ENCODE measurements around the gene STXBP1. TPM values are rescaled to one million over a fixed set of nuclear protein-coding genes. Genes with fewer than 3 reads are reported as not detected.

The STXBP1 gene
- polyA plus RNA-seq, 2 of the 4 experiments (the other 2 are of a cell fraction) = 13.3 to 22.6 TPM

DNA sequence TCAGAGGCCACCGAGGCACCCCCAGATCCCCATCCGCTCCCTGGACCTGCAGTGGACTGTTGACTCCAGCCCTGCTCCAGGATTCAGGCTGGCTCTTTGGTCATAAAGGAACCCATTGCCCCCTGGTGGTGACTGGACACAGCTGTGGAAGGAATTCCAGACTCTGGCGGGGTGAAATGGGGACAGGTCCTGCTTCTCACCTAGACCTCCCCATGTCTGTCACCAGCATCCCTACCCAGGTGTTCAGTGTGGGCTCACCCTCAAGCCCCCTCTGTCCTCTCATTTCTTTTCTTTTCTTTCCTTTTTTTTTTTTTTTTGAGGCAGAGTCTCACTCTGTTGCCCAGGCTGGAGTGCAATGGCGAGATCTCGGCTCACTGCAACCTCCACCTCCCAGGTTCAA, 25.5 kb upstream of the STXBP1 start:
- FAIRE-seq (no peak), ATAC-seq (peak; percentile 93 to 94), DNase-seq (ENCODE audit: low read depth in 1 of 2, low spot score in 1 of 2) (peak; percentile 81 to 82)
- H3K4me3 ChIP-seq = no peak overlapping the region
- H3K4me1 ChIP-seq = peaks cover 38% of the 10 kb centered on the region; the same call in 2 of the 3 replicates
- ChIA-PET POLR2A (interaction anchor here (1.1 to 2.2 kb wide), 2 partner anchors 18 to 83 kb away, joined by 3 to 5 read pairs; a partner anchor contains a TSS), CTCF (interaction anchor here (0.6 to 32.4 kb wide), 27 partner anchors 9 to 768 kb away, joined by 3 to 821 read pairs (median 6); partner anchors contain the start of gene TOR2A)
- H3K27ac ChIP-seq = peak overlapping the region; percentile 46 to 73; a peak in 4 of 6 replicates
- 53% methylated on average over 5 of the region's 5 CpGs for WGBS (ENCODE audit: missing lambda C conversion rate)
- no peak overlapping the region for H3K4me2 ChIP-seq
- TF ChIP-seq KDM5A (IDR thresholded peaks at IDR 0.05) (no peak), SMC3 (IDR thresholded peaks at IDR 0.05) (peak; percentile 96), RARB (CRISPR knock-in tag; IDR thresholded peaks at IDR 0.05) (no peak), ZSCAN20 (CRISPR knock-in tag; IDR thresholded peaks at IDR 0.05) (no peak), ZC3H11A (IDR thresholded peaks at IDR 0.05) (no peak), CHD4 (IDR thresholded peaks at IDR 0.05; ENCODE audit: borderline replicate concordance) (no peak), JUN (IDR thresholded peaks at IDR 0.05) (no peak), EHMT2 (IDR thresholded peaks at IDR 0.05; ENCODE audit: low read depth) (no peak), TP53 (CRISPR knock-in tag; IDR thresholded peaks at IDR 0.05) (no peak), CTCF (IDR thresholded peaks at IDR 0.05) (peak; percentile 84), MYC (IDR thresholded peaks at IDR 0.05; ENCODE audit: borderline replicate concordance, low read length) (no peak), NFE2L2 (conservative IDR thresholded peaks at IDR 0.05; ENCODE audit: low read length) (no peak), HEYL (CRISPR knock-in tag; IDR thresholded peaks at IDR 0.05) (no peak), POLR2AphosphoS2 (conservative IDR thresholded peaks at IDR 0.05; ENCODE audit: low read length) (no peak), RFX5 (IDR thresholded peaks at IDR 0.05) (no peak), ZFP36 (IDR thresholded peaks at IDR 0.05; ENCODE audit: borderline replicate concordance, partially characterized antibody) (no peak), HDAC2 (IDR thresholded peaks at IDR 0.05) (no peak), EHF (CRISPR knock-in tag; IDR thresholded peaks at IDR 0.05) (no peak), E2F6 (IDR thresholded peaks at IDR 0.05; ENCODE audit: borderline replicate concordance, low read depth) (no peak), KDM1A (IDR thresholded peaks at IDR 0.05; ENCODE audit: low read depth) (no peak), CEBPB (IDR thresholded peaks at IDR 0.05) (no peak), RAD21 (conservative IDR thresholded peaks at IDR 0.05 in 1 of 2, IDR thresholded peaks at IDR 0.05 in 1 of 2) (peak; percentile 94 to 98), FOXS1 (CRISPR knock-in tag; IDR thresholded peaks at IDR 0.05) (no peak), RNF2 (IDR thresholded peaks at IDR 0.05; ENCODE audit: borderline replicate concordance, low read depth) (no peak)
- TF ChIP-seq, protein P1, sequence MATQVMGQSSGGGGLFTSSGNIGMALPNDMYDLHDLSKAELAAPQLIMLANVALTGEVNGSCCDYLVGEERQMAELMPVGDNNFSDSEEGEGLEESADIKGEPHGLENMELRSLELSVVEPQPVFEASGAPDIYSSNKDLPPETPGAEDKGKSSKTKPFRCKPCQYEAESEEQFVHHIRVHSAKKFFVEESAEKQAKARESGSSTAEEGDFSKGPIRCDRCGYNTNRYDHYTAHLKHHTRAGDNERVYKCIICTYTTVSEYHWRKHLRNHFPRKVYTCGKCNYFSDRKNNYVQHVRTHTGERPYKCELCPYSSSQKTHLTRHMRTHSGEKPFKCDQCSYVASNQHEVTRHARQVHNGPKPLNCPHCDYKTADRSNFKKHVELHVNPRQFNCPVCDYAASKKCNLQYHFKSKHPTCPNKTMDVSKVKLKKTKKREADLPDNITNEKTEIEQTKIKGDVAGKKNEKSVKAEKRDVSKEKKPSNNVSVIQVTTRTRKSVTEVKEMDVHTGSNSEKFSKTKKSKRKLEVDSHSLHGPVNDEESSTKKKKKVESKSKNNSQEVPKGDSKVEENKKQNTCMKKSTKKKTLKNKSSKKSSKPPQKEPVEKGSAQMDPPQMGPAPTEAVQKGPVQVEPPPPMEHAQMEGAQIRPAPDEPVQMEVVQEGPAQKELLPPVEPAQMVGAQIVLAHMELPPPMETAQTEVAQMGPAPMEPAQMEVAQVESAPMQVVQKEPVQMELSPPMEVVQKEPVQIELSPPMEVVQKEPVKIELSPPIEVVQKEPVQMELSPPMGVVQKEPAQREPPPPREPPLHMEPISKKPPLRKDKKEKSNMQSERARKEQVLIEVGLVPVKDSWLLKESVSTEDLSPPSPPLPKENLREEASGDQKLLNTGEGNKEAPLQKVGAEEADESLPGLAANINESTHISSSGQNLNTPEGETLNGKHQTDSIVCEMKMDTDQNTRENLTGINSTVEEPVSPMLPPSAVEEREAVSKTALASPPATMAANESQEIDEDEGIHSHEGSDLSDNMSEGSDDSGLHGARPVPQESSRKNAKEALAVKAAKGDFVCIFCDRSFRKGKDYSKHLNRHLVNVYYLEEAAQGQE (IDR thresholded peaks at IDR 0.05) = no peak
- H3K9me3 ChIP-seq = peaks cover 9% of the 10 kb centered on the region; the same call in 2 of the 3 replicates
